DLD1 (cell line): Measurements from ENCODE around the gene CDKL4.
"Not testable (repeated sequence)": the region's sequence is repeated elsewhere in the genome, so short reads cannot be mapped to it uniquely, and the experiment has no call there.

Source experiments
- in situ Hi-C: cut with HindIII; loops from 2 replicates; pipeline ENCODE4 v1.10.0; 2017; ENCODE audit warnings: low sequenced_read_pairs

CDKL4 gene

GRCh38 chr2:39179974-39180960, 63.5 kb downstream of the CDKL4 start:
- in situ Hi-C loops = no loop called here

- in situ Hi-C loops = no loop called here
Measured at GRCh38 chr2:39178756-39179155, 65.0 kb downstream of the CDKL4 start.

- in situ Hi-C loops = no loop called here
Measured at GRCh38 chr2:39176997-39177396, 66.8 kb downstream of the CDKL4 start.

DNA sequence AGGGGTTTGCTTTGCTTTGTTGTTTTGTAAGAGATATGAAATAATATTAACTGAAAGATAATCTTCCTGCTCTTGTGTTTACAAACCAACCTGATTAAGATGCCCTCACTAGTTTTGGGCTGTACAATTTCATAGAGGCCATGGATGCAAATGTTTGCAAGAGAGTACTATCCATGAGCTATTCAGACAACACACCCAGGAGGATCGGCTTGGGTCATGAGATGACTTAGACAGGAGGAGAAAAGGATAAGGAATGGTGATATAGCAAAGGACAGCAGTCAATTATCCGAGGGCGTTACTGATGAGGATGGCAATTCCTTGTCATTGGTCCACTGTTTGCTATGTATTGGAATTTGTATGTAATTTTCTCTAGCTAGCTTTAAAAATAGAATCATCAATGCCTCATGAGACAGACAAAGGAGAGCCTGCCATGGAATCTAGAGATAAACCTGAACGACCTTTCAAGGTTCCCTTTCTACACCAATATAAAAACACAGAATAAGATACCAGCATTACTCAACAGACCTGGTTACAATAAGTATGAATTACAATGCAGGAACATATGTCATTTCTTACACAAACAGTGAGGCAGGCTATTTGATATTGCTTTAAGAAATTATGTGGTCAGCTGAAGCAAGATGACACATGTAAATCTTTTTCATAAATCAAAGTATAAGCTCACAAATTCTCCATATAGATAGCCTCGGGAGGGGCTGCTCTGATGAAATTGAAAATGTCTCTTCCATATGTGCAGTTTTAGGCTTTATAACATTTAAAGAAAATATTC, 68.6 kb downstream of the CDKL4 start:
- in situ Hi-C loops = no loop called here

DNA sequence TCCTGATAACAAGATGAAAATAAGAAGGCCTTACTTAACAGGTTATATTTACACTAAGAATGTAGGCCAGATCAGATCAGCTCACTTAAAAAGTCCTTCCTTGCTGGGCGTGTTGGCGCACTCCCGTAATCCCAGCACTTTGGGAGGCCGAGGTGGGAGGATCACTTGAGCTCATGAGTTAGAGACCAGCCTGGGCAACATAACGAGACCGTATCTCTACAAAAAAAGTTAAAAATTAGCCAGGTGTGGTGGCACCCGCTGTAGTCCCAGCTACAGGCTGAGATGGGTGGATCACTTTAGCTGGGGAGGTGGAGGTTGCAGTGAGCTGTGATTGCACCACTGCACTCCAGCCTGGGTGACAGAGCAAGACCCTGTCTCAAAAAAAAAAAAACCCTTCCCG, 69.7 kb downstream of the CDKL4 start:
- in situ Hi-C loops = no loop called here

GRCh38 chr2:39172047-39172706, 71.6 kb downstream of the CDKL4 start:
- in situ Hi-C loops = not testable (repeated sequence)

- in situ Hi-C loops = no loop called here
Measured at GRCh38 chr2:39171621-39172020, 72.1 kb downstream of the CDKL4 start.

DNA sequence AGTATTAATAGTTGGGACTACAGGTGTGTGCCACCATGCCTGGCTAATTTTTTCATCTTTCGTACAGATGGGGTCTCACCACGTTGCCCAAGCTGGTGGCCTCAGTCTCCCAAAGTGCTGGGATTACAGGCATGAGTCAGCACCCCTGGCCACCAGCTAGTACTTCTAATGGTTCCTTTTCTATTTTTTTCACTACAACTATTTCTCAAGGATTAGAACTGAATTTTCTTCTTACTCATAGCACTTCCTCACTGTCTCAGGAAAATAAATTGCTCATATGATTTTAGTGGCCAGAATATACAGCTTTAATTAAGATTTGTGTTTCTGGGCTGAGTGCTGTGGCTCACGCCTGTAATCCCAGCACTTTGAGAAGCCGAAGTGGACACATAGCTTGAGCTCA, 79.7 kb downstream of the CDKL4 start:
- in situ Hi-C loops = no loop called here

DNA sequence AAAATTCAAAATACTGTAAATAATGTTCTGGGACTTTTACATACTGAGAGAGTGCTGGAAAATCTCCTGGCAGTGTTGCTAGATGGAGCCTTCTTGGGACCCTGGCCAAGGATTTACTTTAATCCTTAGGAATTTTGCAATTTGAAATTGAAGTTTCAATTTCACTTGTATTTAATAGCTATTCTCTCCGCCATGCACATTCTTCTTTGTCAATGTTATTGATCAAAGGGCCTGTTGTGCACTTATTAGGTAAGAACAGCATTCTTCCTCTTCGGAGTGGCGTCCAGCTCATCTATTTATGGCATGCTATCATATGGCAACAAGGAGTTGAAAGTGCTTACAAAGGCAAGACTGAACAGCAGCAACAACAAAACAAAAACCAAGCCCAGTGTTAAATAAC, 82.8 kb downstream of the CDKL4 start:
- in situ Hi-C loops = no loop called here

- in situ Hi-C loops = no loop called here
Measured at GRCh38 chr2:39159283-39159682, 84.5 kb downstream of the CDKL4 start.

- in situ Hi-C loops = no loop called here
Measured at GRCh38 chr2:39158351-39158750, 85.4 kb downstream of the CDKL4 start.

DNA sequence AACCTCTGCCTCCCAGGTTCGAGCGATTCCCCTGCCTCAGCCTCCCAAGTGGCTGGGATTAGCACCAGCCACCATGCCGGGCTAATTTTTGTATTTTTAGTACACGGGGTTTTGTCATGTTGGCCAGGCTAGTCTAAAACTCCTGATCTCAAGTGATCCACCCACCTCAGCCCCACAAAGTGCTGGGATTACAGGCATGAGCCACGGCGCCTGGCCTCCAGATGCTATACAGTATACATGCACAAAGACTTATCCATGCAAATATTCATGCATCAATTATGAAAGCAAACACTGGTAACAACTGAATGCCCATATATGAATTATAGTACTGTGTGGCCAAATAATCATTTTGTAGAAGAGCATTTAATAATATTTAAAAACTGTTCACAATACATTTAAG, 86.9 kb downstream of the CDKL4 start:
- in situ Hi-C loops = no loop called here

DNA sequence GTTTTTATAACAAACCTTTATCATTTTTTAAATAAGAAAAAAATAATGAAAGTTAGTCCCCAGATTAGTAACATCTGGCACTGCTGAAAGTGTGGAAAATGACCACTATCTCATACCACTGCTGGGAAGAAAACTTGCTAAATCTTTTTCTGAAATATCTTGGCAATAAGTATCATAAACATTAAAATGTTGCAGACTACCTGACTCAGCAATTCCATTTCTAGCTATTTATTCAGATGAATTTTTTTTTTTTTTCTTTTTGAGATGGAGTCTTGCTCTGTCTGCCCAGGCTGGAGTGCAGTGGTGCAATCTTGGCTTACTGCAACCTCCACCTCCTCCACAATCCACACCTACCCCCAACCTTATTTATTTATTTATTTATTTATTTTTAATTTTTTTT, 87.7 kb downstream of the CDKL4 start:
- in situ Hi-C loops = no loop called here

DNA sequence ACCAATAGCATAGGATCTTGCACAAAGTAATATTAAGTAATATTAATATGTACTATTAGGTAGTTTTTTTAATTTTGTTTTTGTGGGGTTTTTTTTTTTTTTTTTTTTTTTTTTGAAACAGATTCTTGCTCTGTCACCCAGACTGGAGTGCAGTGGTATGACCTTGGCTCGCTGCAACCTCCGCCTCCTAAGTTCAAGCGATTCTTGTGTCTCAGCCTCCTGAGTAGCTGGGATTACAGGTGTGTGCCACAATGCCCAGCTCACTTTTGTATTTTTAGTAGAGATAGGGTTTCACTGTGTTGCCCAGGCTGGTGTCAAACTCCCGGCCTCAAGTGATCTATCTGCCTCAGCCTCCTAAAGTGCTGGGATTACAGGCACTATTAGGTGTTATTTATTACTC, 88.2 kb downstream of the CDKL4 start:
- in situ Hi-C loops = not testable (repeated sequence)

GRCh38 chr2:39154944-39155343, 88.8 kb downstream of the CDKL4 start:
- in situ Hi-C loops = no loop called here

DNA sequence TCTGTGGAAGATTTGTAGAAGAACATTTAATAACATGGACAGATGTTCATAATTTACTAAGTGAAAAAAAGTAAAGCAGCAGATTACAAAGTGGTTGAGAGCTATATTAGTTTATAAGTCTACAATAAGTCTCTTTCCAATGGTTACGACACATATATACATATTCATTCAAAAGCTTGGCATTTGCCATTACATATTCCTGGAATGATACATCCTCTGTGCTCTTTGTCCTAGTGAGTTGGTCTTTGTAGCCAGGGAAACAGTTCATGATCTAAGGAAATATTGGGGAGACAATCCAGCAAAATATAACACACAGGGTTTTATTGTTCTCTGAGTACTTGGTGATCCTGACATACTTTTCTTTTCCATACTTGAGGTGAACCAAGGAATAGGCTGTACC, 90.5 kb downstream of the CDKL4 start:
- in situ Hi-C loops = no loop called here

GRCh38 chr2:39152504-39152903, 91.3 kb downstream of the CDKL4 start:
- in situ Hi-C loops = no loop called here

GRCh38 chr2:39150890-39151497, 92.8 kb downstream of the CDKL4 start:
- in situ Hi-C loops = no loop called here

- in situ Hi-C loops = no loop called here
Measured at GRCh38 chr2:39150102-39150562, 93.6 kb downstream of the CDKL4 start.

- in situ Hi-C loops = no loop called here
Measured at GRCh38 chr2:39146630-39147029, 97.1 kb downstream of the CDKL4 start.

- in situ Hi-C loops = no loop called here
Measured at GRCh38 chr2:39145906-39146421, 97.8 kb downstream of the CDKL4 start.
